Gastrocnemius medialis (tissue), 4 donors: Measurements from ENCODE around the gene KMO.

ENCODE experiments used
- POLR2A ChIP-seq, 2 donors: fragments of 450-650 bp; IDR thresholded peaks; one replicate each; pipeline ENCODE4 v1.6.1; 2017; ENCODE audit warnings: antibody characterized with exemption in 2 of 2, mild to moderate bottlenecking in 2 of 2, moderate library complexity in 2 of 2
- TF ChIP-seq, protein P1 (sequence below), 5 experiments: fragments of 450-650 bp in 3 of 5; fragments of 200-600 bp in 2 of 5; sonication (generic) in 2 of 5; IDR thresholded peaks in 4 of 5; conservative IDR thresholded peaks in 1 of 5; 1 replicate in 4 of 5; 2 replicates in 1 of 5; pipeline ENCODE4 v1.5.1; 2016 to 2019; ENCODE audit warnings: antibody characterized with exemption in 5 of 5, mild to moderate bottlenecking in 3 of 5, moderate library complexity in 3 of 5

- TF ChIP-seq POLR2A (IDR thresholded peaks at IDR 0.05): no peak
- TF ChIP-seq, protein P1, sequence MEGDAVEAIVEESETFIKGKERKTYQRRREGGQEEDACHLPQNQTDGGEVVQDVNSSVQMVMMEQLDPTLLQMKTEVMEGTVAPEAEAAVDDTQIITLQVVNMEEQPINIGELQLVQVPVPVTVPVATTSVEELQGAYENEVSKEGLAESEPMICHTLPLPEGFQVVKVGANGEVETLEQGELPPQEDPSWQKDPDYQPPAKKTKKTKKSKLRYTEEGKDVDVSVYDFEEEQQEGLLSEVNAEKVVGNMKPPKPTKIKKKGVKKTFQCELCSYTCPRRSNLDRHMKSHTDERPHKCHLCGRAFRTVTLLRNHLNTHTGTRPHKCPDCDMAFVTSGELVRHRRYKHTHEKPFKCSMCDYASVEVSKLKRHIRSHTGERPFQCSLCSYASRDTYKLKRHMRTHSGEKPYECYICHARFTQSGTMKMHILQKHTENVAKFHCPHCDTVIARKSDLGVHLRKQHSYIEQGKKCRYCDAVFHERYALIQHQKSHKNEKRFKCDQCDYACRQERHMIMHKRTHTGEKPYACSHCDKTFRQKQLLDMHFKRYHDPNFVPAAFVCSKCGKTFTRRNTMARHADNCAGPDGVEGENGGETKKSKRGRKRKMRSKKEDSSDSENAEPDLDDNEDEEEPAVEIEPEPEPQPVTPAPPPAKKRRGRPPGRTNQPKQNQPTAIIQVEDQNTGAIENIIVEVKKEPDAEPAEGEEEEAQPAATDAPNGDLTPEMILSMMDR (IDR thresholded peaks at IDR 0.05 in 4 of 5, conservative IDR thresholded peaks at IDR 0.05 in 1 of 5): no peak
Observed at GRCh38 chr1:241598249-241598648, 66.1 kb downstream of the KMO start.
